ENCODE data around the gene GNG8.

Gene GNG8

GRCh38 chr19:46611776-46612175, 24.2 kb downstream of the GNG8 start:
- DNase-seq (ENCODE audit: low read depth): no peak
- H3K4me3 ChIP-seq (replicated peaks; ENCODE audit: low read depth, low read length): no peak overlapping the region
- no peak for TF ChIP-seq CTCF (IDR thresholded peaks at IDR 0.05; ENCODE audit: low read length, missing control alignments)

GRCh38 chr19:46610851-46611770, 24.9 kb downstream of the GNG8 start:
- no peak overlapping the region for H3K4me3 ChIP-seq (replicated peaks; ENCODE audit: low read depth, low read length)
- TF ChIP-seq CTCF (IDR thresholded peaks at IDR 0.05; ENCODE audit: low read length, missing control alignments): no peak
- DNase-seq (ENCODE audit: low read depth): no peak

GRCh38 chr19:46610413-46610775, 25.6 kb downstream of the GNG8 start:
- no peak overlapping the region for H3K4me3 ChIP-seq (replicated peaks; ENCODE audit: low read depth, low read length)
- TF ChIP-seq CTCF (IDR thresholded peaks at IDR 0.05; ENCODE audit: low read length, missing control alignments): no peak
- DNase-seq (ENCODE audit: low read depth): no peak

GRCh38 chr19:46609511-46610412, 26.2 kb downstream of the GNG8 start:
- DNase-seq (ENCODE audit: low read depth): no peak
- H3K4me3 ChIP-seq (replicated peaks; ENCODE audit: low read depth, low read length): no peak overlapping the region
- no peak for TF ChIP-seq CTCF (IDR thresholded peaks at IDR 0.05; ENCODE audit: low read length, missing control alignments)

- no peak overlapping the region for H3K4me3 ChIP-seq (replicated peaks; ENCODE audit: low read depth, low read length)
- no peak for TF ChIP-seq CTCF (IDR thresholded peaks at IDR 0.05; ENCODE audit: low read length, missing control alignments)
- no peak for DNase-seq (ENCODE audit: low read depth)
Measured at GRCh38 chr19:46608581-46609345, 27.2 kb downstream of the GNG8 start.

- H3K4me3 ChIP-seq (replicated peaks; ENCODE audit: low read depth, low read length): no peak overlapping the region
- no peak for TF ChIP-seq CTCF (IDR thresholded peaks at IDR 0.05; ENCODE audit: low read length, missing control alignments)
- no peak for DNase-seq (ENCODE audit: low read depth)
Measured at GRCh38 chr19:46608178-46608577, 27.8 kb downstream of the GNG8 start.

Data from fibroblast of pulmonary artery (primary cell).